ENCODE data around the gene CGB2. TPM values are rescaled to one million over a fixed set of nuclear protein-coding genes. Genes with fewer than 3 reads are reported as not detected.
"Not testable (repeated sequence)": the region's sequence is repeated elsewhere in the genome, so short reads cannot be mapped to it uniquely, and the experiment has no call there.

The CGB2 gene
- total RNA-seq, 2 experiments from 2014 or later: not detected

DNA sequence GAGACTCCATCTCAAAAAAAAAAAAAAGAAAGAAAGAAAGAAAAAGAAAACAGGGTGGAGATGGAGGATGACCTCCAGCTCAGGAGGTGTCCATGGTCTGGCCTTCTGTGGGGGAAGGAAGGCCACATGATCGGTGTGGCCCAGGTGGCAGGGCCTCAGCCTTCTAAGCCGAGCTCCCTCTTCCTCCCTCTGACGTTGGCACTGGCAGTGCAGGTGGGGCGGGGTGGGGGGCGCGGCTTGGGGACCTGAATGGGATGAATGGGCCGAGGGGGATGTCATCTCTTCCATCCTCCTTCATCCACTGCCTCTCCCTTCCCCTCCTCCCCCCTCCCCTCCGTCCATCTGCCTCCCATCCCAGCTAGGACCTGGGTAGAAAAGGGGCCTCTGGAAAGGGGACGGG is 8.0 kb downstream of the CGB2 start:
- H3K9me2 ChIP-seq (ENCODE audit: insufficient read depth, low read length); H2AFZ ChIP-seq (ENCODE audit: low read length); BruUV-seq (replicated peaks); H3K4me3 ChIP-seq (ENCODE audit: low read depth, low read length, poor library complexity, severe bottlenecking); CTCF ChIA-PET (ENCODE audit: unreplicated experiment); H3K4me2 ChIP-seq (ENCODE audit: low read length); DNase-seq (ENCODE audit: low spot score); intact Hi-C loops (cut with micrococcal nuclease; ENCODE audit: unreplicated experiment); H3K27ac ChIP-seq (ENCODE audit: low read depth, low read length, poor library complexity, severe bottlenecking); H3K79me2 ChIP-seq (ENCODE audit: insufficient read depth, low read depth, low read length); H3K4me1 ChIP-seq (ENCODE audit: insufficient read depth, low read length, poor library complexity, severe bottlenecking); H4K20me1 ChIP-seq (ENCODE audit: insufficient read depth, low read length); H3K36me3 ChIP-seq (ENCODE audit: insufficient read depth, low read length); H3K9me3 ChIP-seq (ENCODE audit: low read length): not testable (repeated sequence)
- POLR2A ChIA-PET: interaction anchor here (0.6 kb wide), 2 partner anchors 28 to 56 kb away, joined by 3 read pairs; no protein-coding TSS in a partner anchor

DNA sequence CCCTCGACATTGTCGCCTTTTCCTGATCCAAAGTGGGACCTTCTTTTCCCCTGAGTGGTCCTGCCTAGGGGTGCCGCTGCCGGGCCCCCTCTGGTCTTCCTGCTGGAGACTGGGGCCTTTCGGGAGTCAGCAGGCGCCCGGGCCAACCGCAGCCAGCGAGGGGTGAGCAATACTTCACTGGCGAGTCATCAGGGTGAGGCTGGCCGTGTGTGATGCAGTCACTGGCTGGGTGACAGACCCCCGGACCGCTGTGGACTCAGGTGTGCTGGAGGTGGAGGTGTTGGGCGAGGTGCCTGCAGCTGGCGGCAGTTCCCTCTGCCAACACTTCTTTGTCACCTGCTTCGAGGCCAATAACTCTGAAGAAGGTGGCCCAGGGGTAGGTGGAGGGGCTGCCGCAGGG is 10.5 kb downstream of the CGB2 start:
- ChIA-PET POLR2A (no interaction called here), CTCF (ENCODE audit: unreplicated experiment) (no interaction called here)
- Histone ChIP-seq H3K79me2 (ENCODE audit: insufficient read depth, low read depth, low read length) (no peaks in the 10 kb centered on the region), H3K4me3 (ENCODE audit: low read depth, low read length, poor library complexity, severe bottlenecking) (no peak overlapping the region), H4K20me1 (ENCODE audit: insufficient read depth, low read length) (no peaks in the 10 kb centered on the region), H3K4me1 (ENCODE audit: insufficient read depth, low read length, poor library complexity, severe bottlenecking) (no peaks in the 10 kb centered on the region), H3K27ac (ENCODE audit: low read depth, low read length, poor library complexity, severe bottlenecking) (no peak overlapping the region), H3K9me3 (ENCODE audit: low read length) (no peaks in the 10 kb centered on the region), H2AFZ (ENCODE audit: low read length) (no peak overlapping the region), H3K36me3 (ENCODE audit: insufficient read depth, low read length) (no peaks in the 10 kb centered on the region), H3K4me2 (ENCODE audit: low read length) (no peak overlapping the region), H3K9me2 (ENCODE audit: insufficient read depth, low read length) (no peaks in the 10 kb centered on the region)
- BruUV-seq (replicated peaks): no TSS peak
- TF ChIP-seq EZH2phosphoT487 (IDR thresholded peaks at IDR 0.05; ENCODE audit: borderline replicate concordance, low read depth, low read length) (no peak), CTCF (conservative IDR thresholded peaks at IDR 0.05; ENCODE audit: low read length) (no peak)
- no peak for DNase-seq (ENCODE audit: low spot score)
- intact Hi-C loops (cut with micrococcal nuclease; ENCODE audit: unreplicated experiment): no loop called here

DNA sequence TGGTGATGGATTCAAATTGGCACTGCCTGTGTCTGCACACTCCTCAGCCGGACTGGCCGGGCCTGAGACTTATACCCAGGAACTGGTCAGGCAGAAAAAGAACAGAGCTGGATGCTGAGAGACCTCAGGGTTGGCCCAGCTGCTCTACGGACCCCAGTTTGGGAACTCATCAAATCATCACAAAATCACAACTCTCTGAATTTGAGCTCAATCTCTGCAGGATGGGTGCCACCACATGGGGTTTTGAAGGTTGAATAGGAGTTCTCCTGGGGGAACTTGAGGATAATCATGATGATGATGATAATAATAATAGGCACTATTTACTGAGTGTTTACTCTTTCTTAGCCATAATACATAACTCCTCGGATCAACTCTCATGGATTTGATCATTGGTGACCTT is 11.0 kb downstream of the CGB2 start:
- H3K9me2 ChIP-seq (ENCODE audit: insufficient read depth, low read length); intact Hi-C loops (cut with micrococcal nuclease; ENCODE audit: unreplicated experiment); H3K9me3 ChIP-seq (ENCODE audit: low read length); H3K27ac ChIP-seq (ENCODE audit: low read depth, low read length, poor library complexity, severe bottlenecking); H2AFZ ChIP-seq (ENCODE audit: low read length); POLR2A ChIA-PET; H4K20me1 ChIP-seq (ENCODE audit: insufficient read depth, low read length); CTCF ChIA-PET (ENCODE audit: unreplicated experiment); H3K4me2 ChIP-seq (ENCODE audit: low read length); H3K36me3 ChIP-seq (ENCODE audit: insufficient read depth, low read length); H3K4me1 ChIP-seq (ENCODE audit: insufficient read depth, low read length, poor library complexity, severe bottlenecking); DNase-seq (ENCODE audit: low spot score); BruUV-seq (replicated peaks); H3K79me2 ChIP-seq (ENCODE audit: insufficient read depth, low read depth, low read length); H3K4me3 ChIP-seq (ENCODE audit: low read depth, low read length, poor library complexity, severe bottlenecking): not testable (repeated sequence)

- DNase-seq (ENCODE audit: low spot score); intact Hi-C loops (cut with micrococcal nuclease; ENCODE audit: unreplicated experiment); H3K4me2 ChIP-seq (ENCODE audit: low read length); H3K27ac ChIP-seq (ENCODE audit: low read depth, low read length, poor library complexity, severe bottlenecking); H3K4me1 ChIP-seq (ENCODE audit: insufficient read depth, low read length, poor library complexity, severe bottlenecking); H3K9me2 ChIP-seq (ENCODE audit: insufficient read depth, low read length); H4K20me1 ChIP-seq (ENCODE audit: insufficient read depth, low read length); H3K79me2 ChIP-seq (ENCODE audit: insufficient read depth, low read depth, low read length); H3K4me3 ChIP-seq (ENCODE audit: low read depth, low read length, poor library complexity, severe bottlenecking); H2AFZ ChIP-seq (ENCODE audit: low read length); BruUV-seq (replicated peaks); H3K9me3 ChIP-seq (ENCODE audit: low read length); H3K36me3 ChIP-seq (ENCODE audit: insufficient read depth, low read length); CTCF ChIA-PET (ENCODE audit: unreplicated experiment); POLR2A ChIA-PET: not testable (repeated sequence)
Observed at GRCh38 chr19:49043548-49043947, 11.9 kb downstream of the CGB2 start, which contains the start of gene CGB5. CGB5 (plus strand) TSS chr19:49043848; CDS start chr19:49044210, 362 bp downstream.

DNA sequence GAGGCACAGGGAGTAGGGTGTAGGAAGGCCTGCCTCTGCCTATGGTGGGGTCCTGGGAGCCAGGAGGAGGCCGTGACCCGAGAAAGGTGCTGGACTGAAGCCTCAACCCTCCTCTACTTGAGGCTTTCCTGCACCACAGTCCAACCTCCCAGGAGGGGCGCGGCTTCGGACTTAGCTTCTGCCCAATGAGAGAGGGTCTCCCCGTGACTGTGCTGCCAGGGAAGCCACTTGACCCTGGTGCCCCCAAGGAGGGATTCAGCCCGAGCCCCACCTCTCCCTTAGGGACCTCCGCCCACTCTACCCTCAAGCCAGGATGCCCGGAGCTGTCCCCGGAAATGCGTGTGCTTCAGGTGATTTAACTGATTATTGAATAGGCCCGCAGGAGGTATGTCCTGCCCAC is 17.3 kb downstream of the CGB2 start, which contains the start of gene CGB8:
TSS of gene CGB8 (minus strand) at position 101 of the 400 bp plus-strand sequence. CDS start 372 bp downstream, outside the sequence.
- H3K9me3 ChIP-seq (ENCODE audit: low read length); POLR2A ChIA-PET; CTCF ChIA-PET (ENCODE audit: unreplicated experiment); H3K36me3 ChIP-seq (ENCODE audit: insufficient read depth, low read length); H3K4me3 ChIP-seq (ENCODE audit: low read depth, low read length, poor library complexity, severe bottlenecking); BruUV-seq (replicated peaks); H3K4me2 ChIP-seq (ENCODE audit: low read length); H3K4me1 ChIP-seq (ENCODE audit: insufficient read depth, low read length, poor library complexity, severe bottlenecking); DNase-seq (ENCODE audit: low spot score); H3K9me2 ChIP-seq (ENCODE audit: insufficient read depth, low read length); H3K79me2 ChIP-seq (ENCODE audit: insufficient read depth, low read depth, low read length); H4K20me1 ChIP-seq (ENCODE audit: insufficient read depth, low read length); intact Hi-C loops (cut with micrococcal nuclease; ENCODE audit: unreplicated experiment); H2AFZ ChIP-seq (ENCODE audit: low read length); H3K27ac ChIP-seq (ENCODE audit: low read depth, low read length, poor library complexity, severe bottlenecking): not testable (repeated sequence)

GRCh38 chr19:49049834-49050233 is 18.1 kb downstream of the CGB2 start:
- H3K4me1 ChIP-seq (ENCODE audit: insufficient read depth, low read length, poor library complexity, severe bottlenecking); H2AFZ ChIP-seq (ENCODE audit: low read length); H3K36me3 ChIP-seq (ENCODE audit: insufficient read depth, low read length); POLR2A ChIA-PET; intact Hi-C loops (cut with micrococcal nuclease; ENCODE audit: unreplicated experiment); H3K27ac ChIP-seq (ENCODE audit: low read depth, low read length, poor library complexity, severe bottlenecking); H3K9me2 ChIP-seq (ENCODE audit: insufficient read depth, low read length); H4K20me1 ChIP-seq (ENCODE audit: insufficient read depth, low read length); BruUV-seq (replicated peaks); H3K4me3 ChIP-seq (ENCODE audit: low read depth, low read length, poor library complexity, severe bottlenecking); CTCF ChIA-PET (ENCODE audit: unreplicated experiment); H3K9me3 ChIP-seq (ENCODE audit: low read length); H3K79me2 ChIP-seq (ENCODE audit: insufficient read depth, low read depth, low read length); H3K4me2 ChIP-seq (ENCODE audit: low read length); DNase-seq (ENCODE audit: low spot score): not testable (repeated sequence)

All from OCI-LY7 (cell line).